Activated B cell treated with CpG ODN at 0.5 μM for 24 hours (primary cell): ENCODE data around the gene RBPMS2. TPM values are rescaled to one million over a fixed set of nuclear protein-coding genes. Genes with fewer than 3 reads are reported as not detected.

Source experiments
- ATAC-seq: fragments of 200-7000 bp; cut with Tn5 transposase; one replicate; pipeline ENCODE4 v1.10.0; 2021; ENCODE audit warnings: low read depth, mild to moderate bottlenecking, moderate library complexity
- CTCF ChIA-PET: fragments of 350-600 bp; sonication (Branson Sonifier 250); formaldehyde crosslinking; loops from one replicate; lab custom pipeline; 2021; ENCODE audit warnings: antibody characterized with exemption; lab: Charles Lee
- POLR2A ChIA-PET: fragments of 350-600 bp; sonication (Branson Sonifier 250); formaldehyde crosslinking; loops from one replicate; lab custom pipeline; 2021; ENCODE audit warnings: antibody characterized with exemption; lab: Charles Lee
- DNase-seq: peaks from one replicate; pipeline ENCODE4 v3.0.0; 2022
- H3K27ac Mint-ChIP-seq: one replicate; pipeline ENCODE4 v1.8.0; 2020; ENCODE audit warnings: mixed read lengths
- H3K27me3 Mint-ChIP-seq: one replicate; pipeline ENCODE4 v1.8.0; 2021; ENCODE audit warnings: mixed read lengths
- H3K36me3 Mint-ChIP-seq: one replicate; pipeline ENCODE4 v1.8.0; 2021; ENCODE audit warnings: low read depth, mixed read lengths
- H3K4me1 Mint-ChIP-seq: one replicate; pipeline ENCODE4 v1.8.0; 2021; ENCODE audit warnings: mixed read lengths
- H3K4me3 Mint-ChIP-seq: one replicate; pipeline ENCODE4 v1.8.0; 2020; ENCODE audit warnings: mild to moderate bottlenecking, mixed read lengths
- H3K9me3 Mint-ChIP-seq: one replicate; pipeline ENCODE4 v1.8.0; 2020; ENCODE audit warnings: mixed read lengths
- intact Hi-C: fragments of 100-400 bp; cut with micrococcal nuclease; formaldehyde crosslinking; loops from one replicate; pipeline ENCODE4 v1.15.1; 2024
- total RNA-seq: library from RNA; stranded (reverse); gene quantifications from 2 replicates; pipeline ENCODE4 v1.2.3, GENCODE V29; 2022
- TF ChIP-seq, protein P1 (sequence below): fragments of 200-600 bp; IDR thresholded peaks from one replicate; pipeline ENCODE4 v1.8.0; 2022; ENCODE audit warnings: antibody characterized with exemption, mild to moderate bottlenecking

The RBPMS2 gene
- total RNA-seq, 1 donor from 2014 or later: 0.93 TPM

DNA sequence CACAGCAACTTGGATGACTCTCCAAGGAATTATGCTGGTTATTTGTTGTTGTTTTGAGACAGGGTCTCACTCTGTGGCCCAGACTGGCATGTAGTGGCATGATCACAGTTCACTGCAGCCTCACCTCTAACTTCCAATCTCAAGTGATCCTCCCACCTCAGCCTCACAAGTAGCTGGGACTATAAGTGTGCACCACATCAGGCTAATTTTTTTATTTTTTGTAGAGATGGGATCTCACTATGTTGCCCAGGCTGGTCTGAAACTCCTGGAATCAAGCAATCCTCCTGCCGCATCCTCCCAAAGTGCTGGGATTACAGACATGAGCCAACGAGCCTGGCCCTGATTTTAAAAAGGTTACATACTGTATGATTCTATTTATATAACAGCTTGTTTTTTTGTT lies 63.0 kb downstream of the RBPMS2 start:
- ATAC-seq (no peak), DNase-seq (no peak)
- intact Hi-C loops: no loop called here
- H3K27ac Mint-ChIP-seq: no peak overlapping the region
- POLR2A ChIA-PET: interaction anchor here (0.7 kb wide), 1 partner anchor 113 kb away, joined by 13 read pairs; the partner anchor contains the start of gene PIF1
- H3K9me3 Mint-ChIP-seq: no peaks in the 10 kb centered on the region
- no peaks in the 10 kb centered on the region for H3K4me1 Mint-ChIP-seq
- TF ChIP-seq, protein P1, sequence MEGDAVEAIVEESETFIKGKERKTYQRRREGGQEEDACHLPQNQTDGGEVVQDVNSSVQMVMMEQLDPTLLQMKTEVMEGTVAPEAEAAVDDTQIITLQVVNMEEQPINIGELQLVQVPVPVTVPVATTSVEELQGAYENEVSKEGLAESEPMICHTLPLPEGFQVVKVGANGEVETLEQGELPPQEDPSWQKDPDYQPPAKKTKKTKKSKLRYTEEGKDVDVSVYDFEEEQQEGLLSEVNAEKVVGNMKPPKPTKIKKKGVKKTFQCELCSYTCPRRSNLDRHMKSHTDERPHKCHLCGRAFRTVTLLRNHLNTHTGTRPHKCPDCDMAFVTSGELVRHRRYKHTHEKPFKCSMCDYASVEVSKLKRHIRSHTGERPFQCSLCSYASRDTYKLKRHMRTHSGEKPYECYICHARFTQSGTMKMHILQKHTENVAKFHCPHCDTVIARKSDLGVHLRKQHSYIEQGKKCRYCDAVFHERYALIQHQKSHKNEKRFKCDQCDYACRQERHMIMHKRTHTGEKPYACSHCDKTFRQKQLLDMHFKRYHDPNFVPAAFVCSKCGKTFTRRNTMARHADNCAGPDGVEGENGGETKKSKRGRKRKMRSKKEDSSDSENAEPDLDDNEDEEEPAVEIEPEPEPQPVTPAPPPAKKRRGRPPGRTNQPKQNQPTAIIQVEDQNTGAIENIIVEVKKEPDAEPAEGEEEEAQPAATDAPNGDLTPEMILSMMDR: no peak
- no peak overlapping the region for H3K4me3 Mint-ChIP-seq
- CTCF ChIA-PET: interaction anchor here (0.7 to 1.9 kb wide), 2 partner anchors 16 to 98 kb away, joined by 4 to 5 read pairs; no protein-coding TSS in a partner anchor
- peaks cover 2% of the 10 kb centered on the region for H3K27me3 Mint-ChIP-seq
- H3K36me3 Mint-ChIP-seq: no peaks in the 10 kb centered on the region

DNA sequence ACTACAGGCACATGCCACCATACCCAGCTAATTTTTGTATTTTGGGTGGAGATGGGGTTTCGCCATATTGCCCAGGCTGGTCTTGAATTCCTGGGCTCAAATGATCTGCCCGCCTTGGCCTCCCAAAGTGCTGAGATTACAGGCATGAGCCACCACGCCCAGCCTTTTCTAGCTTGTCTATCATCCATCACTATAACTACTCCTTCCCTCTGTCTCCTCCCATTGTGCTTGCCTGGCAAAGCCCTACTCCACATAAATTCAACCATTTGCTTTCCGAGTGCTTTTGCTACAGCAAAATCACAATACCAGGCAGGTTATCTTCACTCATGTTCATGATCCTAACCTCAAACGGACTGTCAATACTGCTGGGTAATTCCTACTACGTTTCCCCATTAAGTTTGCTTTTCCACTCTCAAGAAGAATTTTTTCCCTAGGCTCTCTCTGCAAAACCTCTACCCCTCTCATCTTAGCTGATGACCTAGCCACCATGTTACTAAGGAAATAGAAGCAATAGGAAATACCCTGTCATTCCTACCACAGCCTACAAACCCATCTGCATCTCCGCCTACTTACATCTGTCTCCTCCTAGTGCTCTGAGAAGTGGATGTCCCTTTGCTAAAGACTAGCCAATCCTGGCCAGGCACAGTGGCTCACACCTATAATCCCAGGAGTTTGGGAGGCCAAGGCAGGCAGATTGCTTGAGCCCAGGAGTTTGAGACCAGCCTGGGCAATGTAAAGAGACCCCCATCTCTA lies 64.5 kb downstream of the RBPMS2 start:
- ATAC-seq (no peak), DNase-seq (no peak)
- TF ChIP-seq, protein P1: no peak
- ChIA-PET POLR2A (interaction anchor here (0.7 kb wide), 1 partner anchor 460 kb away, joined by 7 read pairs; no protein-coding TSS in a partner anchor), CTCF (interaction anchor here (1.8 kb wide), 1 partner anchor 17 kb away, joined by 7 read pairs; no protein-coding TSS in a partner anchor)
- Mint-ChIP-seq H3K4me3 (no peak overlapping the region), H3K27ac (no peak overlapping the region), H3K4me1 (no peaks in the 10 kb centered on the region), H3K27me3 (peaks cover 2% of the 10 kb centered on the region), H3K9me3 (no peaks in the 10 kb centered on the region), H3K36me3 (no peaks in the 10 kb centered on the region)
- intact Hi-C loops: no loop called here

DNA sequence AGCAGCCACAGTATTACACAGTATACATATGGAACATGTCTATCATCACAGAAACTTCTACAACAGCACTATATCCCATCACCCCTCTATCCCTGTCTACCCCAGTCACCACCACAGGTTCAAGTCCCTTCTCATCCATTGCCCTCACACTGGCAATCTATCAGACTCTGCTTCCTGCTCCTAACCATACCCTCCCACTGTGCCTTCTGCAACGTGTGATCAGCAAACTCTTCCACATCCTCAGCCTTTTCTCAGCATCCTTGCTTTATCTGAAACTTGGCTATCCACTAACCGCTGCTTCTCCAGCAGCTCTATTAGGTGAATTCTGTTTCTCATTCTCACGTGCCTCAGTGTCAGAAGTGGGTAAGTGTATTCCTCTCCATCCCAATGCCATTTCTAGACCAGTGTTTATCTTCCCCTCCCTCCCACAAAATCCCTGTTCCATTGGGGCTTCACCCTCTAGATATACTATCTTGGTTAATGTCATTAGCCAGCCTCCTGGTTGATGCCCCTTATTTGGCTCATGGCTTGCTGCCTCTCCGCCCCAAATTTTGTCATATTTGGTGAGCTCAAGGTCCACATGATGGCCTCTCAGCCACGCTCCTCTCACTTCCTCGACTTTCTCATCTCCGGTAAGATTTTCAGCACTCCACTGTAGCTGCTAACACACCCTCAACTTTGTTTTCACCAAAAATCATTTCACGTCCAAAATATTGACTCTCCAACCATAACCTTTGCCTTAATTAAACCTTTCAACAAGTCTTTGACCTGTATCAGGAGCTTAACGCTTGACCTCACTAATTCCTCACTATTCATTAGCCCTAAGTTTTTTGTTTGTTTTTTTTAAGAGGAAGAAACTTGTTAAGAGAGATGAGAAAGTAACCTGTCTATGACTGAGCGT lies 69.1 kb downstream of the RBPMS2 start:
- Mint-ChIP-seq H3K27me3 (peaks cover 2% of the 10 kb centered on the region), H3K36me3 (peaks cover 2% of the 10 kb centered on the region), H3K4me1 (peaks cover 21% of the 10 kb centered on the region), H3K9me3 (no peaks in the 10 kb centered on the region), H3K27ac (no peak overlapping the region), H3K4me3 (no peak overlapping the region)
- intact Hi-C loops: no loop called here
- CTCF ChIA-PET: no interaction called here
- POLR2A ChIA-PET: no interaction called here
- no peak for DNase-seq
- TF ChIP-seq, protein P1: no peak
- no peak for ATAC-seq

DNA sequence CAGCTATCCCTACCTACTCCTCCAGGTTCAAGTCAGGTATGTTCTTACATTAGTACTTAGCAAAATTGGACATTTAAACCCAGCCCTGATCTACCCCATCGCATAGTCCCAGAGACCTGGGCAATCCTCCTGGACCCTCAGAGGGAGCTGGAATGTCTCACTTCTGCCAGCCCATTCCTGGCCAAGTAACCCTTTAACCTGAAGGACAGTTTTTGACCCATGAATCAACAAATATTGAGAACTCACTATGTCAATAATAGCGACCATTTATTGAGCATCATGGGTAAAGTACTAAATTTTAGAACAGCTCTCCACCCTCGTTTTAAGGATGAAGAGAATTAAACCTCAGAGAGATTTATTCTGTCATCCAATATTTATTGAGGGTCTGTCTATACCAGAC lies 70.4 kb downstream of the RBPMS2 start:
- H3K4me3 Mint-ChIP-seq: no peak overlapping the region
- DNase-seq: no peak
- ATAC-seq: no peak
- no peaks in the 10 kb centered on the region for H3K9me3 Mint-ChIP-seq
- TF ChIP-seq, protein P1: no peak
- ChIA-PET POLR2A (no interaction called here), CTCF (interaction anchor here (1.0 to 1.7 kb wide), 2 partner anchors 23 to 105 kb away, joined by 3 to 7 read pairs; no protein-coding TSS in a partner anchor)
- intact Hi-C loops: no loop called here
- H3K4me1 Mint-ChIP-seq: peaks cover 33% of the 10 kb centered on the region
- H3K36me3 Mint-ChIP-seq: peaks cover 9% of the 10 kb centered on the region
- no peak overlapping the region for H3K27ac Mint-ChIP-seq
- H3K27me3 Mint-ChIP-seq: no peaks in the 10 kb centered on the region
